Measurements from ENCODE around the gene PAPOLA.

Gene PAPOLA

GRCh38 chr14:96559571-96559970 lies 57.4 kb downstream of the PAPOLA start:
- H3K4me3 ChIP-seq (ENCODE audit: low read depth, low read length) = no peak overlapping the region
- TF ChIP-seq CTCF (IDR thresholded peaks at IDR 0.05; ENCODE audit: borderline replicate concordance, insufficient read depth, low read depth, low read length) = no peak

GRCh38 chr14:96564389-96564788 lies 62.2 kb downstream of the PAPOLA start:
- no peak for TF ChIP-seq CTCF (IDR thresholded peaks at IDR 0.05; ENCODE audit: borderline replicate concordance, insufficient read depth, low read depth, low read length)
- H3K4me3 ChIP-seq (ENCODE audit: low read depth, low read length) = no peak overlapping the region

- TF ChIP-seq CTCF (IDR thresholded peaks at IDR 0.05; ENCODE audit: borderline replicate concordance, insufficient read depth, low read depth, low read length) = no peak
- no peak overlapping the region for H3K4me3 ChIP-seq (ENCODE audit: low read depth, low read length)
Observed at GRCh38 chr14:96565811-96566210, 63.6 kb downstream of the PAPOLA start.

- H3K4me3 ChIP-seq (ENCODE audit: low read depth, low read length) = no peak overlapping the region
Observed at GRCh38 chr14:96567289-96567899, 65.2 kb downstream of the PAPOLA start.

GRCh38 chr14:96568621-96569020 lies 66.4 kb downstream of the PAPOLA start:
- no peak overlapping the region for H3K4me3 ChIP-seq (ENCODE audit: low read depth, low read length)
- TF ChIP-seq CTCF (IDR thresholded peaks at IDR 0.05; ENCODE audit: borderline replicate concordance, insufficient read depth, low read depth, low read length) = no peak

More at GRCh38 chr14:96567289-96567899, 65.2 kb downstream of the PAPOLA start:
- peak; percentile 22; the same call in 1 of the 2 replicates for TF ChIP-seq CTCF (IDR thresholded peaks at IDR 0.05; ENCODE audit: borderline replicate concordance, insufficient read depth, low read depth, low read length)

- no peak for TF ChIP-seq CTCF (IDR thresholded peaks at IDR 0.05; ENCODE audit: borderline replicate concordance, insufficient read depth, low read depth, low read length)
- H3K4me3 ChIP-seq (ENCODE audit: low read depth, low read length) = no peak overlapping the region
Observed at GRCh38 chr14:96571311-96571710, 69.1 kb downstream of the PAPOLA start.

- no peak for TF ChIP-seq CTCF (IDR thresholded peaks at IDR 0.05; ENCODE audit: borderline replicate concordance, insufficient read depth, low read depth, low read length)
- no peak overlapping the region for H3K4me3 ChIP-seq (ENCODE audit: low read depth, low read length)
Observed at GRCh38 chr14:96573473-96574100, 71.4 kb downstream of the PAPOLA start.

All from GM12875 (cell line).